8988T (cell line): ENCODE data around the gene RRAS.
A peak's percentile ranks its signal among the peaks of the same experiment; 100 is the strongest.

Experiments used
- DNase-seq: peaks from one replicate; pipeline ENCODE4 v3.0.0; 2011

Gene RRAS

DNA sequence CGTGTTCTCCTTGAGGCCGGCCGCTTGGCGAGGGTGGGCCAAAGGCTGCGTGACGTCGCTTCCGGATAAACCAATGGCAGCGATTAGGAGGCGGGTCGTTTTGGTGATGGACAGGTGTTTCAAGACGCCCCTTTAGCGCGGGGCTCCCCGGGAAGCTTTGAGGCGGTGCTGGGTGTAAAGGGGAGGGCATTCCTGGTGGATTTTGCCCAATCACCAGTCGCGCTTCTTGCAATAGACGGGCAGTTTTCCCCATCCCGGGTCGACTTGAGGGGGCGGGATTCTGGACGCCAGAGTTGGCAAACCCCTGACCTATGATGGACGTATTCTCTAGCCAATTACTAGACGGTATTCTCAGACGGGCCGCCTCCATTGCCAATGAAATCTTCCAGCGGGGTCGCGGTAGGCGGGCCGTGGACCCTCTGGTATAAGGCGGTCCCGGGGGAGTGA is 36.9 kb upstream of the RRAS start:
- DNase-seq, result peak; percentile 88

DNA sequence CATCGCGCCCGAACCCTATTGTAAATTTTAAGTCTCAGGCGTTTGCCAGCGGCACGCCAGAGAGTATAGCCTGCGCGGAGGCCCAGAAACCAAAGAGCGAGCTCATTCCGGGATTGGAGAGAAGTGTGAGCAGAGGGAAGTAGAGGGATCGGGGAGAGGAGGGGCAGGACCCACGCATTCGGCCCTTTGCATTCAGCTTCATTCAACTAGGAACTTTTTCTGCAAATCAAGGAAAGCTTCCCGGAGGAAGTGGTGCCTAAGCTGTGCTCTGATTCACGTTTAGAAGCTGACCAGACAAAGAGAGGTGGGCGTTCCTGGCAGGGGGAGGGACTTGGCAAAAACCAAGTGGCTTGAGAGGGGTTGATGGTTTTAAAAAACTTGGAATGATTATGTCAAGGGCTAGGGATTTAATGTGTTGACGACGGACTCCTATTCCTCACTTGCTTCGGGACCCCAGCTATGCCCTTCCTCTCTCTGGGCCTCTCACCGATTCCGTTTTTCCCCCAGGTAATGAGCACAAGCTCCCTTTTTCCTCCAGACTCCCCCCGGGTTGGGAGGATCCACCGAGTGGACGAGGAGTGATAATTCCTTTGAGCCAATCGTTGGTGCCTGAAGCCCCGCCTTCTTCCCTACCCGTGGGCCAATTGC is 36.3 kb upstream of the RRAS start:
- no peak for DNase-seq

DNA sequence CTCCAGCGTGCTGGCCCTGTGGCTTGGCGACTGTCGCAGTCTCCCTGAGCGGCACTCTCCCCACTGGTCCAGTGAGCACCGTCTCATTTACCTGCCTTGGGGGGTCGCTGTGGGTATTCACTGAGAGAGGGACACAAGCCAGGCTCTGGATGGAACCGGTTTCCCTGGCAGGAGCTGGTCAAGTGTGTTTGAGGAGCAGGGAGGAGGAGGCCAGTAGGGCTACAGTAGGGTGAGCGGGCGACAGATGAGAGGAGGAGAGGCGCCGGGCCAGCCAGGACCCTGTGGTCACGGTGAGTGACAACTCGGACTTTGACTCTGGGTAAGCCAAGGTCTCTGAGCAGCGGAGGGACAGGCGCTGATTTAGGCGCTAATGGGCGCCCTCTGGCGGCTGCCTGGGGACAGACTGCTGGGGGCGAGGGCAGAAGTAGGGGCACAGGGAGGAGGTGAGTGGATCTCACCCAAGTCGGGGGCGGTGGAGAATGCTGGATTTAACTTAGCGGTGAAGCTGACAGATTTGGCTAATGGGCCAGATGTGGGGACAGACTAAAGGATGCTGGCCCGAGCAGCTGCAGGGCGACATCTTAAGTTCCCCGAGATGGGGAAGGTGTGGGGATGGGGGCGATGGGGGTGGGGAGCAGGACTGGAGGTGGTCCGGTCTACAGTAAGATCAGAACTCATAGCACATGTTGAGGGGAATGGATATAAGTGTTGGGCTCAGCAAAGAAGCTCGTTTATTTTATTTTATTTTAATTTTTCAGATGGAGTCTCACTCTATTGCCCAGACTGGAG is 32.4 kb upstream of the RRAS start:
- DNase-seq, result peak; percentile 92

DNA sequence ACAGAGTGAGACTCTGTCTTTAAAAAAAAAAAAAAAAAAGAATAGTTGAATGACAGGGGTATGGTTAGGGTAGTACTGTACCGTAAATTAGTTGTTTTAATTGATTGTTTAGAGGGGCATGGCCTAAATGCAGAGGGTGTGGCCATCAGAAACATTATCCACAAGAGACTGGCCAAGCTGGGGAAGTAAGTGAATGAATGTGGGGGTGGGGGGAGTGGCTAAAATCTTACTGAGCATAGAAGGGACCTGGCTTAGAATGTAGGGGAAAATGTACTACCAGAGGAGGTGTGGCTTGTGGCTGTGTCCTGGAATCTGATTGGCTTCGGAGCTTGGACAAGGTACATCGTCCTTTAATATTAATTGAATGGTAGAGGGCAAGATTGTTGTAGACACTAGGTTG is 29.6 kb upstream of the RRAS start:
- DNase-seq, result no peak

DNA sequence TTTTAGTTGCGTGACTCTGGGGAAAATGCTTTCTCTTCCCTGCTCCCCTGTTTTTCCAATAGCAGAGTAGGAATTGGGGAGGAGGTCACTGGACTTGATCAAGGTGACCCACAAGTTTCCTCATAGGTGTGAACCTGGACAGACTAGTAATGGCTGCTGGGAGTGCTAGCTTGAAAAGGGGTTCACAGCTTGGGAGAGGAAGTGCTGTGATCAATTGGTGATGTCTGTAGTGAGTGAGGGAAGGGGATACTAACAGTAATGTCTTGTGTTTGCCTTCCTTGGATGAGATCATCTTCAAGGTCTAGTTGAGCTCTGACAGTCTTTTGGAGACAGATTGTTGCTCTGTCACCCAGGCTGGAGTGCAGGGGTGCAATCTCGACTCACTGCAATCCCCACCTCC is 27.5 kb upstream of the RRAS start:
- no peak for DNase-seq

DNA sequence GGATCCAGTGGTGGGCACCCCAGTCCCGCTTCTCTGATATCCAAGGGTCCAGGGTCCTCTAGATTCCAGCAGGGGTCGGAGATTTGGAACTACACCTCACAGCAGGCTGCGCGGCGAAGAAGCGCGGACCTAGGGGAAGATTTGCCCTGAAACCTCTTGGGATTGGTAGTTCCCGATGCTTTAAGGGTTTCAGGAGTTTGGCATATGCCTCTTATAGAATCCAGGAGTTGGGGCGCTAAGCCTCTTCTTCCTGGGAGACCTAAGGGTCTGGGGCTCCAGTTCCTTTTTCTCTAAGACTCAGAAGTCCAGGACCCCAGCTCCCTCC is 26.1 kb upstream of the RRAS start:
- DNase-seq, result no peak

DNA sequence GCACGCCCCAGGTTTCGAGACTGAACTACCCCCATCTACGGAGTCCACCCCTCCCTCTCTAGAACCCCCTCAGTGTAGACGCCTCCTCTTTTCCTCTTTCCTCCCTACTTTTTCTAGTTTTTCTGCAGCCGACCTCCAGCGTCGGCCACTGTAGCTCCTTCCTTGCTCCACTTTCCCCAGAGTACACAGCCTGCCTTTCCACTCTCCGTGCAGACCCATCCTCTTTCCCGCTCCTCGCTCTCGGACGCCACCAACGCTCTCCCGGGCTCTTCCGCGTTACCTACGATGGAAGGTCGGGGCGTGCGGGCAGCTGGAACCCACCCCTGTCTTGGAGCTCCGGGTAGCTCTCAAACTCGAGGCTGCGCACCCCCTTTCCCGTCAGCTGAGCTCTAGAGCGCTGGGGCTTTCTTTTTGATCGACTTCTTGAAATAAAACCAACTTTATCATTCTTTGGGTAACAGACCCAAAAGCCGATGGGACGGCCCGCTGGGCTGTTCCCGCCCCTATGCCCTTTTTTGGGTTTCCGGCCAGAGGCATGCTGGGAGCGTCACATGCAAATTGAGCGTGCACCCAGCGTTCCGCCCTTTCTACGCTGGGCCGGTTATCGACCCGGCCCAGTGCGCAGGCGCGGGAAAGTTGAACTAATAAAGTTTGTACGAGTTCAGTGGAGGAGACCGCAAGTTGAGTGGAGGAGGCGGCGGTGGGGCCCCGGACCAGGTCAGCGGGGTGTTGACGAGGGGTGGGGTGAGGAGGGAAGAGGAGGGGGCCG is 25.6 kb upstream of the RRAS start, which contains the start of the genes BCL2L12 and IRF3:
TSS of gene BCL2L12 (plus strand) at position 583 of the 769 bp plus-strand sequence. CDS start 760 bp downstream, outside the sequence.
TSS of gene IRF3 (minus strand) at position 507 of the 769 bp plus-strand sequence. CDS start 1,019 bp downstream, outside the sequence.
- peak; percentile 87 for DNase-seq

DNA sequence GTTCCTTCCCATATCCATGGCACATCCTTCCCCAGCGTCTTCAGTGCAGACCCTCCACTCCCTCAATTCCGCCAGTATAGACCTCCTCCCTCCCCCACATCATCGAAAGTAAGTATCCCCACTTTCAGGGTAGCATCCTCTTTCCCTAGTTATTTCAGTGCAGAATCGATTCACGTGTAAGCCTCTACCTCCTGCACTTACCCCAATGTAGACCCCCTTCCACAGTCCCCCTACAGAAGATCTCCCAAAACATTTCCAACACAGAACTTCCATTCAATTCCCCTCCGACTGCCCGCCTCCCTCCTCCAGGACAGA is 25.1 kb upstream of the RRAS start:
- no peak for DNase-seq

DNA sequence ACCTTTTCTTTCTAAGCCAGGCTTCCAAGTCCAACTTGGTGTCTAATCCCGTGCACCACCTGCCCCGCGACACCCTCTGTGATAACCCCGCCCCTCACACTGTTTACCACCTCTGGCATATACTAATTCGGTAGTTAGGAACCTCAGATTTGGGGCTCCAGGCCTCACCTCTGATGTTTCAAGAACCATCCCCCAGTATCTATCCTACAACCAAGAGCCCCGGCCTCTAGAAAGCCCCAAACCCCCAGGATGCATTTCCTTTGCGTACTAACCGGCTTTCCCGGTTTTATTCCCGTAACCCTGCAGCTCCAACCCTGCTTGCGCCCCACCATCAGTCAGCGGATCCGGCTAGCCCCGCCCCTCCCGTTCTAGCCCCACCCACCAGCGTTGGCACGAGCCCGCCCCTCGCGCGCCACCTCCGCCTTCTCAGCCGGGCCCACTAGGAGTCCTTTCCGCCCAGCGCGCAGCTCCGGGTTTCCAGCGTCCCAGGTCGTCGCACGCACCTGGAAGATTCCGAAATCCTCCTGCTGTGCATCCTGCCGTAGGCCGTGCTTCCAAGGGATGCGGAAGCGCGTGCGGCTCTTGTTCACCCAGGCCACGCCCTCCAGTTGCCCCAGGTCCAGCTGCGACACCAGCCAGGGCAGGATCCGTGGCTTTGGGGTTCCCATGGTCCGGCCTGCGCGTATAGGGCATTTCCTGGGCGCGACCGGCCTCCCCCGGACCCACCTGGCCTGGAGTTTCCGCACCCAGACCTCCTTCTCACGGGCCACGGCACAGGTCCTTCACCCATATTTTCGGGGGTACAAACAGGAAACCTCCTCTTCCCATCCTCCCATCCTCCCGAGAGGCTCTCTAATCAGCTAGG is 24.5 kb upstream of the RRAS start:
- peak; percentile 85 for DNase-seq

DNA sequence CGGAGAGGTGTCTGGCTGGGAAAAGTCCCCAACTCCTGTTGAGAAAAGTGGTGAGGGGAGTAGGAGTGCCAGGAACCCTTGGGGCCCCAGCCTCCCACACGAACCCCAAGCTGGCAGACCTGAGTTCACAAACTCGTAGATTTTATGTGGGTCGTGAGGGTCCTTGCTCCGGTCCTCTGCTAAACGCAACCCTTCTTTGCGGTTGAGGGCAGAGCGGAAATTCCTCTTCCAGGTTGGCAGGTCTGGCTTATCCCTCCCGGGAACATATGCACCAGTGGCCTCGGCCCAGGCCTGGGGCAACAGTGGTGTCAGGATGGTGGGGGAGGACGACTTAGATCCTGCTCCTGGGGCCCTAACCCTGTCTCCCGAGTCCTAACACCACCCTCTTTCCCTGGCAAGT is 23.3 kb upstream of the RRAS start:
- DNase-seq, result no peak

DNA sequence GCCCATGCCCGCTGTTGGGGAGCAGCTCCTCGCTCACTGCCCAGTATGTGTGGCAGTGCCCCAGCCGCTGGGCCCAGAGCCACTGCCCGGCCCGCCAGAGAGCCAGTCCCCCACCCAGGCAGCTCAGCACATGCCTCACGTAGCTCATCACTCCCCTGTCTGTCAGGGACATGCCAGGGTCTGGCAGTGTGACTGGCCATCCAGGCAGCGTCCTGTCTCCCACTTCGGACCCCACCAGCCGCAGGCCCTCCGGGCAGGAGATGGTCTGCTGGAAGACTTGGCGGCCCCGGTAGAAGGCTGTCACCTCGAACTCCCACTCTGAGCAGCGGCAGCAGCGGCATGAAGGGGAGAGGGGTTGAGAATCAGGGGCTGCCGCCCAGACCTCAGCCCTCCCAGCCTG is 22.1 kb upstream of the RRAS start:
- no peak for DNase-seq

DNA sequence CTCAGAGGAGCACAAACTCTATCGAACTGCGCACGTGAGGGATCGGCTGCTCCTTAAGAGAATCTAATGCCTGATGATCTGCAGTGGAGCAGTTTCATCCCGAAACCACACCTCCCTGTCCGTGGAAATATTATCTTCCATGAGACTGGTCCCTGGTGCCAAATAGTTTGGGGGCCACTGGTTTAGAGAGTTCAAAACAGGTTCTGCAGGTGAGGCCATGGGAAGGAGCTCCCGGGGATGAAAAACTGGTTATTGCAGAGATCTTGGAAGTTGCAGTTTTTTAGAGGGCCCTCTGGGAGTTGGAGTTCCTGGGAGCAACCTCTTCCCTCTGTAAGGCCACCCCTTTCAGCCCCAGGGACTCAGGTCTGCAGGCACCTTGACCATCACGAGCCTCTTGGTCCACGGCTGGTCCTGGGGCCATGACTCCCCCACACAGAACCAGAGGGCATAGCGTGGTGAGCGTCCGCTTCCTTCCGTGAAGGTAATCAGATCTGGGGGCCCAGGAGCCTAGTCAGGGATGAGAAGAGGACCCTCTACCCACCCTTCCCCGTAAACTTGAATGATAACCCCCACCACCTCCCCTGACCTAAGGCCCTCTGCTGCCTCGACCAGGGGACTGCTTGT is 20.5 kb upstream of the RRAS start:
- DNase-seq, result no peak

DNA sequence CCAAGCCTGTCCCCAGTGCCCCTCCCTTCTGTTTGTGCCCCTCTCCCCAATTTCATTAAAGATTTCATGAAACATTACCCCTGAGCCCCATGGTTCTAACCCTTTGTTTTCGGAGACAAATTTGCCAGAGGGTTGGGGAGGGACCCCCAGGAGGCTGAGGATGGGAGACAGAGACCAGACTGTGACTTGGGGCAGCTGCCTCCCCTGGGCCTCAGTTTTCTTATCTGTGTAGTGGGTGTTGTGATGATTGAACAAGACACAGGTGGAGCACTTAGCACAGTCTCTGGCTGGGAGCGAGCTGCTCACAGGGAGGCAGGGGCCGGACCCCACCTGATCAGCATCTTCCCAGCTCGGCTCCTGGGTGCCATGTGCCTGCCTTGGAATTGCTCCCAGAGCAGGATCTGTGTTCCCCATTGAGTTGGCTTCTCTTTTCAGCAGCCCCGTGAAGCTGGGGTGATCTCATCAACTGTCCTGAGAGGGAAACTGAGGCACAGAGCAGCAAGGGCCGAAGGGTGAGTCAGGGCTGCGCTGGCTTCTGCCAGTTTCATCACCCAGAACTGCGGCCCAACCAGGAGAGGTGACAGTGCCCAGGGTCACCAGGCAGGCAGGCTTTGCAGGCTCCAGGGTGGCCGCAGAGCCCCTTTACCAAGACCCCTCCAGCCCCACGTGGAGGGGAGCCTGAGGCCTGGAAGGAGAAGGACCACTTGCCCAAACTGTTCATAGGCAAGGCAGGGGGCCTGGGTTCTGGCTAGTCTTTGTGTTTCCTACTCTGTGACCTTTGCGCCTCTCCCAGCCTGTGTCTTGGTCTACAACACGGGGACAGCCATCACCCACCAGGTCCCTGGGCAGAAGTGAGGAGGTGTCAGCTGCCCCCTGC is 18.9 kb upstream of the RRAS start:
- DNase-seq, result no peak

DNA sequence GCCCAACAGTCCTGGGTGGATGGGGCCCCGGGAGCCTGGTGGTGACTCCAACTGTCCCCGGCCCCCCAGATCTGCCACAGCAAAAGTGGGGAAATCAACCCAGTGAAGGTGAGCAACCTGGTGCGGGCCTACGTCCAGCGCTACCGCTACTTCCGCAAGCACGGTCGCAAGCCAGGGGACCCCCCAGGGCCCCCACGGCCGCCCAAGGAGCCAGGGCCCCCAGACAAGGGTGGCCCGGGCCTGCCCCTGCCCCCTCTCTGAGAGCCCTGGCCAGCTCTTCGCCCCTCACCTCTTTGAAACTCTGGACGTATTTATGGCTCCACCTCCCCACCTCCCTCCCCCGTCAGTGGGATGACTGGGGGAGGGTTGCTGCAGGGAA is 18.2 kb upstream of the RRAS start:
- DNase-seq, result no peak

DNA sequence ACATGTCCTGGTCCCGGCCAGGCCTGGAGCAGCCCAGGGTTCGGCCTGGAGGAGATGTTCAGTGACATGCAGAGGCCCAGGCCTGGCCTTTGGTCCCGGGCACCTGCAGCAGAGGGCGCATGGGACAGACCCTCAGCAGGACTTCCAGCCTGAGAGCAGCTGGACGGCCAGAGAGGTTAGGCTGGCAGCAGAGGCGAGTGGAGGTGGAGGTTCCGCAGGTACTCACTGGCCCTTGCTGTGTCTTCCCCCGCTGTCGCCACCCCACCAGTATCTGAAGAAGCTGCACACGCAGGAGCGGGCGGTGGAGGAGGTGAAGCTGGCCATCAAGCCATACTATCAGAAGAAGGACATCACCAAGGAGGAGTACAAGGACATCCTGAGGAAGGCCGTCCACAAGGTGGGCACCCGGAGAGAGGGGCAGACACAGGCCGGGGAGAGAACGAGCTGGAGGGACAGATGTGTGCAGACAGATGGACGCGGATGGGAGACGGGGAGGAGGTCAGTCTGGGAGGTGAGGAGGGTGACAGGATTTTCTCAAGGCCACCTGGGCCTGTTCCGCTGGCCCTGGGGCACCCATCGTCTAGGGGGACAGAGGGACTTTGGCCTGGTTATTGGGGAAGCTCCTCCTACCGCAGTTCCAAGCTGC is 17.7 kb upstream of the RRAS start:
- no peak for DNase-seq

DNA sequence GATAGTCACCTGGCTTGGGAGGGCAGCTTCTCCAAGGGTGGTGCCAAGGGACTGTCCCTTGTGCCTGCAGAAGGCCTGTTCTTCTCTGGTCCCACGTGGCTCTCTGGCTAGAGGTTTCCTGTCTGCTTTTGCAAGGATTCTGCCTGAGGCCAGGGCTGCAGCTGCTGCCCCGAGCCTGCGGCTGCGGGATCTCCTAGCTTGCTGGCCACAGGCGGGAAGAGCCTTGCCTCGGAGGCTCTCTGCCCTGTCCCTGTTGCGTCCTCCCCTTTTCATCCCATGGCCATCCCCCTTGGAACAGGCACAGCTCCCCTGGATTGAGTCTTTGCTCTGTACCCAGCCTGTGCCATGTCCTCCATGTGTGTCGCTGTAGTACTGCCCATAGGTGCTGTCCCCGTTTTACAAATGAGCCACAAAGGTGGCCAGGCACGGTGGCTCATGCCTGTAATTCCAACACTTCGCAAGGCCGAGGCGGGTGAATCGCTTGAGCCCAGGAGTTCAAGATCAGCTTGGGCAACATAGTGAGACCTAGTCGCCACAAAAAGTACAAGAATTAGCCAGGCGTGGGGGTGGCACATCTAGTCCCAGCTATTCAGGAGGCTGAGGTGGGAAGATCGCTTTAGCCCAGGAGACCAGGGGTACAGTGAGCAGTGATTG is 16.6 kb upstream of the RRAS start:
- DNase-seq, result no peak

DNA sequence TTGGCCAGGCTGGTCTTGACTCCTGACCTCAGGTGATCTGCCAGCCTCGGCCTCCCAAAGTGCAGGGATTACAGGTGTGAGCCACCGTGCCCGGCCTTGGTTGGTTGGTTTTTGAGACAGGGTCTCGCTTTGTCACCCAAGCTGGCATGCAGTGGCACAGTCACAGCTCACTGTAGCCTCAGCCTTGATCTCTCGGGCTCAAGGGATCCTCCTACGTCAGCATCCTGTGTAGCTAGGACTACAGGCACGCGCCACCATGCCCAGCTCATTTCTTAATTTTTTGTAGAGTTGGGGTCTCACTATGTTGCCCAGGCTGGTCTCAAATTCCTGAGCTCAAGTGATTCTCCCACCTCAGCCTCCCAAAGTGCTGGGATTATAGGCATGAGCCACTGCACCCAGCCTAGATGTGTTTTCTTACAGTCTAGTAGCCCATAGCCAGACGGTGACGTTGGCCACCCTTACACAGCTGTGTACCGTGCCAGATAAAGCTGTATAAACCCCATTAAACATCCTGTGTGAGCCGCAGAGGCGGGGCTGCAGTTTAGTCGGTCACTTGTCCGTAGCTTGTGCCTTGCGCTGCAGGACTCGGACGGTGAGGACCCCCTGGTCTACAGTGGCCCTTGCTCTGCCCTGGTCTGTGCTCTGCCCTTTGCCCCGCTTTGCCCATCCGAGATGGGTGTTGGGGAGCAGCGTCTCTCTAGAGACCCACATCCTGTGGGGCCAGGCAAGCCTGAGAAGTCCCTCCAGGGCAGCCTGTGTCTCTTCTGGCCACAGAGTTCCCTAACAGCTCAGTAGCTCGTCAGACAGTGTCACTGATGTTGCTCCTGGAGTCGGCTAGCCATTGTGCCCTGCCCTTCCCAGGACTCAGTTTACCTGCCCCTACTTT is 15.9 kb upstream of the RRAS start:
- DNase-seq, result no peak

DNA sequence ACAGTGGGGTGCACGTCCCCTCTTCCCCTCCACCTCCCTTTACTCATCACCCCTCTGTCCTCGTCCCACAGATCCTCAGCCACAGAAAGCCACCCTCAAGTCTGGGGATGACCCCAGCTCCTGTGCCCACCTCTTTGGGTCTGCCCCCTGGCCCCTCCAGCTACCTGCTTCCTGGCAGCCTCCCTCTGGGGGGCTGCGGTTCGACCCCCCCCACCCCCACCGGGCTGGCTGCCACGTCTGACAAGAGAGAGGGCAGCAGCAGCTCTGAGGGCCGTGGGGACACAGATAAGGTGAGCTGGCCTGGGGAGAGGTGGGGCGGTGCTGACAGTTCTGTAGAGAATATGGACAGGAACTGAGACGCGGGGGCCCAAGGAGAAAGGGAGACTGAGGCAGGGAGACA is 14.6 kb upstream of the RRAS start:
- no peak for DNase-seq

DNA sequence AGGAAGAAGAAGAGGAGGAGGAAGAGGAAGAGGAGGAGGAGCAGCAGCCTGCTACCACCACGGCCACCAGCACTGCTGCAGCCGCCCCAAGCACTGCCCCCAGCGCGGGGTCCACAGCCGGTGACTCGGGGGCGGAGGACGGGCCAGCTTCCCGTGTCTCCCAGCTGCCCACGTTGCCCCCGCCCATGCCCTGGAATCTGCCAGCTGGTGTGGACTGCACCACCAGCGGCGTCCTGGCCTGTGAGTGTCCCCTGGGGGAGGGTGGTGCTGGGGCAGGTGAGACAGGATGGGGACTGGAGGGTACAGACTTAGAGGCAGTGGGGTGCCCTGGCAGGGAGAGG is 13.5 kb upstream of the RRAS start:
- no peak for DNase-seq
